PC-9 (cell line): ENCODE measurements around the gene HENMT1.

ENCODE experiments used
- CTCF ChIP-seq: fragments of 200-600 bp; sonication (generic); conservative IDR thresholded peaks from 2 replicates; pipeline ENCODE4 v1.6.1; 2017; ENCODE audit warnings: mixed run types, antibody characterized with exemption, mild to moderate bottlenecking, moderate library complexity
- EZH2 ChIP-seq: fragments of 200-600 bp; sonication (generic); IDR thresholded peaks from 2 replicates; pipeline ENCODE4 v1.8.0; 2017; ENCODE audit warnings: antibody characterized with exemption, low read depth

- no peak for TF ChIP-seq CTCF
- no peak for TF ChIP-seq EZH2
These were observed 25.9 kb upstream of the HENMT1 start for GRCh38 chr1:108686614-108687313.
